Stomach (tissue), 4 donors: Measurements from ENCODE around the gene FLAD1.

Experiments
- CTCF ChIP-seq, 7 experiments: fragments of 450-650 bp in 4 of 7; fragments of 200-600 bp in 3 of 7; sonication (generic) in 3 of 7; IDR thresholded peaks; one replicate each; pipeline ENCODE4 v1.5.1; 2016 to 2019; ENCODE audit warnings: antibody characterized with exemption in 7 of 7, control low read depth in 2 of 7, mild to moderate bottlenecking in 1 of 7
- EP300 ChIP-seq: sonication (generic); formaldehyde crosslinking; IDR thresholded peaks from one replicate; pipeline ENCODE4 v1.6.1; 2017; ENCODE audit warnings: antibody characterized with exemption
- POLR2A ChIP-seq, 4 donors: fragments of 450-650 bp; IDR thresholded peaks; one replicate each; pipeline ENCODE4 v1.6.1; 2016; ENCODE audit warnings: antibody characterized with exemption in 4 of 4, control low read depth in 2 of 4, mild to moderate bottlenecking in 1 of 4, moderate library complexity in 1 of 4
- POLR2AphosphoS5 ChIP-seq, 3 donors: sonication (generic); formaldehyde crosslinking; IDR thresholded peaks; one replicate each; pipeline ENCODE4 v1.6.1; 2016; ENCODE audit warnings: antibody characterized with exemption in 3 of 3

GRCh38 chr1:154962156-154962749 lies 20.9 kb upstream of the FLAD1 start:
- TF ChIP-seq CTCF (IDR thresholded peaks at IDR 0.05) (no peak), POLR2A (IDR thresholded peaks at IDR 0.05) (no peak), EP300 (no peak), POLR2AphosphoS5 (IDR thresholded peaks at IDR 0.05) (no peak)
